ENCODE results near the gene CPEB2.
"Not testable (repeated sequence)": the region's sequence is repeated elsewhere in the genome, so short reads cannot be mapped to it uniquely, and the experiment has no call there.

The CPEB2 gene

GRCh38 chr4:15077969-15078368, 75.7 kb downstream of the CPEB2 start:
- DNase-seq (ENCODE audit: low spot score): no peak
- in situ Hi-C loops (cut with MboI; ENCODE audit: low pct_unique_long_range_greater_than_20kb, low sequenced_read_pairs, unreplicated experiment): no loop called here
- TF ChIP-seq CTCF (IDR thresholded peaks at IDR 0.05; ENCODE audit: extremely low read depth, insufficient read depth, missing control alignments): no peak

GRCh38 chr4:15078682-15079642, 76.7 kb downstream of the CPEB2 start:
- in situ Hi-C loops (cut with MboI; ENCODE audit: low pct_unique_long_range_greater_than_20kb, low sequenced_read_pairs, unreplicated experiment): no loop called here
- TF ChIP-seq CTCF (IDR thresholded peaks at IDR 0.05; ENCODE audit: extremely low read depth, insufficient read depth, missing control alignments): no peak

GRCh38 chr4:15084780-15085179, 82.5 kb downstream of the CPEB2 start:
- no peak for DNase-seq (ENCODE audit: low spot score)
- in situ Hi-C loops (cut with MboI; ENCODE audit: low pct_unique_long_range_greater_than_20kb, low sequenced_read_pairs, unreplicated experiment): no loop called here
- TF ChIP-seq CTCF (IDR thresholded peaks at IDR 0.05; ENCODE audit: extremely low read depth, insufficient read depth, missing control alignments): no peak

More at GRCh38 chr4:15078682-15079642, 76.7 kb downstream of the CPEB2 start:
- DNase-seq (ENCODE audit: low spot score): no peak

GRCh38 chr4:15085762-15086161, 83.5 kb downstream of the CPEB2 start:
- in situ Hi-C loops (cut with MboI; ENCODE audit: low pct_unique_long_range_greater_than_20kb, low sequenced_read_pairs, unreplicated experiment); DNase-seq (ENCODE audit: low spot score): not testable (repeated sequence)

GRCh38 chr4:15086259-15086658, 84.0 kb downstream of the CPEB2 start:
- in situ Hi-C loops (cut with MboI; ENCODE audit: low pct_unique_long_range_greater_than_20kb, low sequenced_read_pairs, unreplicated experiment); DNase-seq (ENCODE audit: low spot score): not testable (repeated sequence)

- TF ChIP-seq CTCF (IDR thresholded peaks at IDR 0.05; ENCODE audit: extremely low read depth, insufficient read depth, missing control alignments): no peak
- DNase-seq (ENCODE audit: low spot score): no peak
- in situ Hi-C loops (cut with MboI; ENCODE audit: low pct_unique_long_range_greater_than_20kb, low sequenced_read_pairs, unreplicated experiment): no loop called here
Observed at GRCh38 chr4:15088394-15089035, 86.2 kb downstream of the CPEB2 start.

- DNase-seq (ENCODE audit: low spot score): no peak
- in situ Hi-C loops (cut with MboI; ENCODE audit: low pct_unique_long_range_greater_than_20kb, low sequenced_read_pairs, unreplicated experiment): no loop called here
- no peak for TF ChIP-seq CTCF (IDR thresholded peaks at IDR 0.05; ENCODE audit: extremely low read depth, insufficient read depth, missing control alignments)
Observed at GRCh38 chr4:15089979-15090378, 87.7 kb downstream of the CPEB2 start.

All from GM13977 (cell line).